PC-9 (cell line): ENCODE measurements around the gene CCDC63. TPM values are rescaled to one million over a fixed set of nuclear protein-coding genes. Genes with fewer than 3 reads are reported as not detected.

Experiments
- BruUV-seq: library from RNA; stranded (reverse); fragments of 400-500 nt; replicated peaks from 2 replicates; lab custom pipeline; 2021; lab: Mats Ljungman, UMichigan
- CTCF ChIA-PET: fragments of 300-600 bp; sonication (Branson Sonifier 250); formaldehyde crosslinking; loops from one replicate; lab custom pipeline; 2022; ENCODE audit warnings: antibody characterized with exemption; lab: Charles Lee
- POLR2A ChIA-PET: fragments of 300-600 bp; sonication (Branson Sonifier 250); formaldehyde crosslinking; loops from one replicate; lab custom pipeline; 2022; ENCODE audit warnings: antibody characterized with exemption; ENCODE audit not compliant: unreplicated experiment; lab: Charles Lee
- DNase-seq, 2 experiments: peaks; one replicate each; pipeline versions ENCODE4 v3.0.0 to v3.0.0-alpha.2; 2015 to 2022; ENCODE audit warnings: mixed read lengths in 1 of 2
- H2AFZ ChIP-seq: fragments of 200-600 bp; sonication (generic); 2 replicates; pipeline ENCODE4 v1.8.1; 2017; ENCODE audit warnings: antibody characterized with exemption
- H3F3A ChIP-seq: fragments of 200-600 bp; sonication (generic); 2 replicates; pipeline ENCODE4 v1.8.1; 2017; ENCODE audit warnings: antibody characterized with exemption, mild to moderate bottlenecking, low read depth; ENCODE audit not compliant: insufficient read depth
- H3K27ac ChIP-seq: fragments of 200-600 bp; sonication (generic); 2 replicates; pipeline ENCODE4 v1.6.1; 2016; ENCODE audit warnings: mixed run types
- H3K27me3 ChIP-seq: fragments of 200-600 bp; sonication (generic); 2 replicates; pipeline ENCODE4 v1.6.1; 2016; ENCODE audit warnings: low read depth, mixed run types; ENCODE audit not compliant: insufficient read depth
- H3K36me3 ChIP-seq: fragments of 200-600 bp; sonication (generic); 2 replicates; pipeline ENCODE4 v1.6.1; 2016; ENCODE audit warnings: low read depth, mixed run types
- H3K4me1 ChIP-seq: fragments of 200-600 bp; sonication (generic); replicated peaks from 2 replicates; pipeline ENCODE4 v1.6.1; 2016; ENCODE audit warnings: mixed run types; ENCODE audit not compliant: insufficient read depth
- H3K4me2 ChIP-seq: fragments of 200-600 bp; sonication (generic); 2 replicates; pipeline ENCODE4 v1.6.1; 2017; ENCODE audit warnings: mixed run types
- H3K4me3 ChIP-seq: fragments of 200-600 bp; sonication (generic); 2 replicates; pipeline ENCODE4 v1.6.1; 2016; ENCODE audit warnings: mixed run types
- H3K79me2 ChIP-seq: fragments of 200-600 bp; sonication (generic); 2 replicates; pipeline ENCODE4 v1.6.1; 2017; ENCODE audit warnings: low read depth, mixed run types
- H3K9me2 ChIP-seq: fragments of 200-600 bp; sonication (generic); 2 replicates; pipeline ENCODE4 v1.8.1; 2017; ENCODE audit warnings: mild to moderate bottlenecking; ENCODE audit not compliant: insufficient read depth
- H3K9me3 ChIP-seq: fragments of 200-600 bp; sonication (generic); 2 replicates; pipeline ENCODE4 v1.8.1; 2016; ENCODE audit warnings: low read depth; ENCODE audit not compliant: insufficient read depth
- H4K20me1 ChIP-seq: fragments of 200-600 bp; sonication (generic); 2 replicates; pipeline ENCODE4 v1.8.1; 2017; ENCODE audit not compliant: insufficient read depth
- CTCF ChIP-seq: fragments of 200-600 bp; sonication (generic); conservative IDR thresholded peaks from 2 replicates; pipeline ENCODE4 v1.6.1; 2017; ENCODE audit warnings: mixed run types, antibody characterized with exemption, mild to moderate bottlenecking, moderate library complexity
- EZH2 ChIP-seq: fragments of 200-600 bp; sonication (generic); IDR thresholded peaks from 2 replicates; pipeline ENCODE4 v1.8.0; 2017; ENCODE audit warnings: antibody characterized with exemption, low read depth
- intact Hi-C: fragments of 100-400 bp; cut with micrococcal nuclease; formaldehyde crosslinking; loops from one replicate; pipeline ENCODE4 v1.10.0; 2022; ENCODE audit not compliant: unreplicated experiment
- total RNA-seq: library from RNA; stranded (reverse); gene quantifications from 2 replicates; pipeline ENCODE4 v1.2.3, GENCODE V29; 2021

The CCDC63 gene
- total RNA-seq, 1 experiment from 2014 or later = not detected

GRCh38 chr12:110888256-110888991, 41.6 kb downstream of the CCDC63 start:
- TF ChIP-seq CTCF (peak; percentile 66; the same call in 1 of the 2 replicates), EZH2 (no peak)
- no peak for DNase-seq
- intact Hi-C loops = loop anchor here (1.0 to 5.0 kb wide), 4 partner anchors 62 to 786 kb away; no protein-coding TSS in a partner anchor
- peaks cover 3% of the 10 kb centered on the region; the same call in 1 of the 2 replicates for H3K27me3 ChIP-seq
- H3K4me3 ChIP-seq = peak overlapping the region; percentile 65
- H3K79me2 ChIP-seq = no peaks in the 10 kb centered on the region
- H3K9me3 ChIP-seq = no peaks in the 10 kb centered on the region
- H3K4me1 ChIP-seq = no peaks in the 10 kb centered on the region
- no peaks in the 10 kb centered on the region for H4K20me1 ChIP-seq
- H2AFZ ChIP-seq = no peak overlapping the region
- CTCF ChIA-PET = interaction anchor here (0.6 kb wide), 2 partner anchors 262 to 511 kb away, joined by 4 to 8 read pairs; no protein-coding TSS in a partner anchor
- no TSS peak for BruUV-seq
- H3K4me2 ChIP-seq = peak overlapping the region; percentile 77; the same call in 1 of the 2 replicates
- no peaks in the 10 kb centered on the region for H3K36me3 ChIP-seq
- POLR2A ChIA-PET = interaction anchor here (0.8 kb wide), 1 partner anchor 755 kb away, joined by 4 read pairs; no protein-coding TSS in a partner anchor
- H3K9me2 ChIP-seq = no peaks in the 10 kb centered on the region
- no peaks in the 10 kb centered on the region for H3F3A ChIP-seq
- H3K27ac ChIP-seq = no peak overlapping the region

DNA sequence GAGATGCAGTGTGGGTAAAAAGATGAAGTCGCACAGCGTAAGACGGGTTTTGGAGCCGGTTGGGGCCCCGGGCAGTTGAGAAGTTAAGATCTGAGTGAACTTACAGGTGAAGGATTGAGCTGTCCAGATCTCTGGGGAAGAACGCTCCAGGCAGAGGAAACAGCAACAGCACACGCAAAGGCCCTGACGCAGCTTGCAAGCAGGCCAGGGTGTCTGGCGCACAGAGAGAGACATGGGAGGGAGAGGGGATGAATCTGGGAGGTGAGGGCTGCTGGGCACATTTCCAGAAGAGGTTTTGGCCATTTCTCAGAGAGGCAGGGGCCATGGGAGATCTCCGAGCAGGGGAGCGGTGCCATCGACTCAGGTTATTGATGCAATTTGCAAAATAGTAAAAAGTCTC, 42.6 kb downstream of the CCDC63 start:
- no peaks in the 10 kb centered on the region for H3K9me2 ChIP-seq
- no peaks in the 10 kb centered on the region for H3K9me3 ChIP-seq
- no peaks in the 10 kb centered on the region for H3K36me3 ChIP-seq
- BruUV-seq = no TSS peak
- H3K4me1 ChIP-seq = no peaks in the 10 kb centered on the region
- no peak overlapping the region for H2AFZ ChIP-seq
- H4K20me1 ChIP-seq = no peaks in the 10 kb centered on the region
- intact Hi-C loops = loop anchor here (5.0 kb wide), 3 partner anchors 187 to 787 kb away; no protein-coding TSS in a partner anchor
- no peaks in the 10 kb centered on the region for H3K79me2 ChIP-seq
- TF ChIP-seq CTCF (no peak), EZH2 (no peak)
- POLR2A ChIA-PET = no interaction called here
- H3K4me2 ChIP-seq = no peak overlapping the region
- no peaks in the 10 kb centered on the region for H3F3A ChIP-seq
- peaks cover 3% of the 10 kb centered on the region; the same call in 1 of the 2 replicates for H3K27me3 ChIP-seq
- CTCF ChIA-PET = no interaction called here
- DNase-seq = no peak
- H3K4me3 ChIP-seq = no peak overlapping the region
- no peak overlapping the region for H3K27ac ChIP-seq

GRCh38 chr12:110893956-110894355, 47.2 kb downstream of the CCDC63 start:
- ChIA-PET CTCF (interaction anchor here (0.5 to 0.9 kb wide), 3 partner anchors 268 to 769 kb away, joined by 3 to 9 read pairs (median 4); no protein-coding TSS in a partner anchor), POLR2A (no interaction called here)
- Histone ChIP-seq H3K4me3 (no peak overlapping the region), H3F3A (peaks cover 25% of the 10 kb centered on the region), H3K27me3 (peaks cover 3% of the 10 kb centered on the region; the same call in 1 of the 2 replicates), H2AFZ (no peak overlapping the region), H4K20me1 (no peaks in the 10 kb centered on the region), H3K4me2 (peak overlapping the region; percentile 21; the same call in 1 of the 2 replicates), H3K9me3 (no peaks in the 10 kb centered on the region), H3K9me2 (no peaks in the 10 kb centered on the region), H3K79me2 (no peaks in the 10 kb centered on the region), H3K27ac (no peak overlapping the region), H3K4me1 (peaks cover 21% of the 10 kb centered on the region), H3K36me3 (no peaks in the 10 kb centered on the region)
- no TSS peak for BruUV-seq
- DNase-seq = no peak
- intact Hi-C loops = loop anchor here (1.0 to 5.0 kb wide), 3 partner anchors 130 to 418 kb away; no protein-coding TSS in a partner anchor
- TF ChIP-seq EZH2 = no peak
- no peak for TF ChIP-seq CTCF
